Purkinje cell (primary cell): Measurements from ENCODE around the gene UBE2F. TPM values are rescaled to one million over a fixed set of nuclear protein-coding genes. Genes with fewer than 3 reads are reported as not detected.

Experiments
- polyA plus RNA-seq: library from polyadenylated mRNA; unstranded; fragments of >200 nt; fragmentation: Nextera tagmentation; gene quantifications from 2 replicates; pipeline ENCODE4 v1.2.1, GENCODE V29; 2014

The UBE2F gene, protein sequence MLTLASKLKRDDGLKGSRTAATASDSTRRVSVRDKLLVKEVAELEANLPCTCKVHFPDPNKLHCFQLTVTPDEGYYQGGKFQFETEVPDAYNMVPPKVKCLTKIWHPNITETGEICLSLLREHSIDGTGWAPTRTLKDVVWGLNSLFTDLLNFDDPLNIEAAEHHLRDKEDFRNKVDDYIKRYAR
- polyA plus RNA-seq = 60.7 and 66.5 TPM in 2 replicates

DNA sequence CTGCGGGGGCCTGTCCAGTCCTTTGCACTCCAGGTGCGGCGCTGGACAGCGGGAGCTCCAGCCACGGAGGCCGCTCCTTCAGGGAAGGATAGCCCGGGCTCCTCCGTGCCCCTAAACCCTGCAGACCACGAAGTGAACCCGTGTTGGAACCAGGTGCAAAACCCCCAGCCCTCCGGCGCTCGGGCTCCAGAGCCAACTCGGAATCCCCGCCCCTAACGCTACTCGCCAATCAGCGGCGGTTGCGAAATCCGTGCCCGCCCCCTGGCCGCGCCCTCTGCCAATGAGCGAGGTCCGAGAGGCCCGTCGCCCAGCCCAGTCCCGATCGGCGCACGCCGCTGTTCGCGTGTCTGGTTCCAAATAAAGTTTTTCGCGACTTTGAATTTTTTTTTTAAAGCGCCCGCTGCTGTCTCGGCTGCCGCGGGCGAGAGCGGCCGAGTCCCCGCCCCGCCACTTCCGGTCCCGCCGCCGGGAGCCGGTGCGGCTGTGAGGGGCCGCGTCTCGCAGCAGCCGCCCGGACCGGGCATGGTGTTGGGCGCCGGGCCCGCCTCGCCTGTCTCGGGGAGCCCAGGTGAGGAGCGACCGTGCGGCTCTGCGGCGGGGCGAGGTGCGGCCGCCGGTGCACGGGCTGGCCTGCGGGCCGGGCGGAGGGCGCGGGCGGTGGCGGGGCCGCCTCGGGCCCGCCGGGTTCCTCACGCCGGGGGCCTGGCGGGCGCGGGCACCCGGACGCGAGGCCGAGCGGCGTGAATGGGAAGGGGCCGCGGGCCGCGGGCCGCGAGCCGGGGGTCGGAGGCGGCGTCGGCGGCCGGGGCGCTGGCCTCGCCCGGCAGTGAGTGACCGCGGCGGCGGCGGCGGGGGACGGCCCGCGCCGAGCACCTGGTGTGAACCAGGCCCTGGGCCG, at the start of gene UBE2F:
Gene UBE2F, plus strand, starts transcription at position 450 of the 898 bp plus-strand sequence. CDS start 6,094 bp downstream, outside the sequence.

DNA sequence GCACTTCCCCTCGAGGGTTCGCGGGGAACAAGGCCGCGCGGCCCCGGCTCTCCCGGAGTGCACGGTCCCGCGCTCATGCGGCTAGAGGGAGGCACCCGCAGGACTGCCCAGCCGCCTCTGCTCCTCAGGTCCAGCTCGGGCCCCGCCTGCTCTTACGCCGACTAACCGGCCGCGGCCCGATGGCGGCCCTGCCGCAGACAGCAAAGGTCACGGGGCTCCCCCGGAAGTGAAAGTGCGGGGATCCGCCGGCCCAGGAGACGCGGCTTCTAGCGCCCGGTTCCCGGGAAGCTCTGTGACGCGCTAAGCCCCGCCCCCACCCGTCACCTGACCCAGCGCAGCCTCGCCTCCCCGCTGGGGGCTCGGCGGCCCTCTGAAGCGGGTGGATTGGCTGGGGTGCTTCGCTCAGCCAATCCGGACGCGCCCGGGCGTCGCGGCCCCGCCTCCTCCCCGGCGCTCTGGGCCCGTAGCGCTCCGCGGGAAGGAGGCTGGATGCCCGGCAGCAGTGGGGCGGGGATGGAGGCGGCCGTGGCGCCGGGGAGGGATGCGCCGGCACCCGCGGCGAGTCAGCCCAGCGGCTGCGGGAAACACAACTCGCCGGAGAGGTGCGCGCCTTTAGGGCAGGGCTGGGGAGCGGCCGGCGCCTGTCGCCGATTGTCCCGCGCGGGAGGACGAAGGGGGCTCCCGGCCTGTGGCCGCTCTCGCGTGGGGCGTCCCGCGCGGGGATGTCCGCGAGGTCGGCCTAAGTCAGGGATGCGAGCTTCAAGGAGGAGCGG, 93.9 kb downstream of the UBE2F start, which contains the start of gene SCLY:
Gene SCLY, plus strand, starts transcription at position 460 of the 773 bp plus-strand sequence. Its CDS starts 54 bp downstream, at position 514.

Other genes with a start within 250 kb of the UBE2F start
- gene RBM44, start 168.2 kb upstream of the UBE2F start, polyA plus RNA-seq = 0.35 and 0.52 TPM in 2 replicates
- 23.2 and 38.6 TPM in 2 replicates for gene RAMP1, start 107.4 kb upstream of the UBE2F start, polyA plus RNA-seq
- 4.2 and 8.9 TPM in 2 replicates for gene SCLY, start 94.0 kb downstream of the UBE2F start, polyA plus RNA-seq
- gene ESPNL, start 133.3 kb downstream of the UBE2F start, polyA plus RNA-seq = not detected in 2 replicates
- not detected in 2 replicates for gene KLHL30, start 171.7 kb downstream of the UBE2F start, polyA plus RNA-seq
- 3.7 TPM in 1 of 2 replicates, not detected in the other for gene ERFE, start 192.0 kb downstream of the UBE2F start, polyA plus RNA-seq
- 12.1 and 17.0 TPM in 2 replicates for gene ILKAP, start 236.7 kb downstream of the UBE2F start, polyA plus RNA-seq